Naive thymus-derived CD8-positive, alpha-beta T cell (primary cell): ENCODE results near the gene PMP22. TPM values are rescaled to one million over a fixed set of nuclear protein-coding genes. Genes with fewer than 3 reads are reported as not detected.
A peak's percentile ranks its signal among the peaks of the same experiment; 100 is the strongest.

Experiments used
- ATAC-seq, 2 donors: fragments of 150-1000 bp; cut with Tn5 transposase in 1 of 2; sonication (Bioruptor Pico), chemical (Tn5 transposase) in 1 of 2; 1 replicate in 1 of 2; 2 replicates in 1 of 2; pipeline ENCODE4 v1.10.0; 2021; ENCODE audit warnings: mild to moderate bottlenecking in 2 of 2, moderate library complexity in 2 of 2
- POLR2A ChIA-PET: fragments of 350-600 bp; sonication (Branson Sonifier 250); formaldehyde crosslinking; loops from one replicate; lab custom pipeline; 2021; ENCODE audit warnings: antibody characterized with exemption; lab: Charles Lee
- DNase-seq, 10 donors: peaks; one replicate each; pipeline versions ENCODE4 v3.0.0 to v3.0.0-alpha.2; 2020 to 2022
- H3K27ac Mint-ChIP-seq, 10 donors: one replicate each; pipeline ENCODE4 v1.8.0; 2020 to 2022; ENCODE audit warnings: mild to moderate bottlenecking in 10 of 10, mixed read lengths in 10 of 10, moderate library complexity in 4 of 10, inconsistent platforms in 1 of 10
- H3K27me3 Mint-ChIP-seq, 5 donors: one replicate each; pipeline ENCODE4 v1.8.0; 2021 to 2022; ENCODE audit warnings: mixed read lengths in 5 of 5
- H3K36me3 Mint-ChIP-seq, 3 donors: one replicate each; pipeline ENCODE4 v1.8.0; 2020 to 2022; ENCODE audit warnings: mixed read lengths in 3 of 3, mild to moderate bottlenecking in 2 of 3, inconsistent platforms in 1 of 3
- H3K4me1 Mint-ChIP-seq, 4 donors: one replicate each; pipeline ENCODE4 v1.8.0; 2021 to 2022; ENCODE audit warnings: mixed read lengths in 4 of 4
- H3K4me3 Mint-ChIP-seq, 10 donors: one replicate each; pipeline ENCODE4 v1.8.0; 2020 to 2022; ENCODE audit warnings: mild to moderate bottlenecking in 10 of 10, mixed read lengths in 10 of 10, moderate library complexity in 6 of 10, inconsistent platforms in 1 of 10
- H3K9me3 Mint-ChIP-seq, 9 donors: one replicate each; pipeline ENCODE4 v1.8.0; 2020 to 2022; ENCODE audit warnings: mixed read lengths in 9 of 9, mild to moderate bottlenecking in 3 of 9, inconsistent platforms in 1 of 9, moderate library complexity in 1 of 9
- polyA plus RNA-seq, 3 donors: library from polyadenylated mRNA; unstranded; fragments of 300-500 nt; fragmentation: Illumina TruSeq; gene quantifications; one replicate each; pipeline ENCODE4 v1.2.3, GENCODE V29; 2021
- total RNA-seq, 8 experiments: library from RNA in 2 of 8; stranded (reverse) in 2 of 8; gene quantifications; one replicate each; pipeline ENCODE4 v1.2.3 and lab custom pipeline; 2021 to 2026

PMP22 gene
- total and polyA plus RNA-seq, 5 experiments from 2014 or later: 0.27 TPM; not detected in 4

DNA sequence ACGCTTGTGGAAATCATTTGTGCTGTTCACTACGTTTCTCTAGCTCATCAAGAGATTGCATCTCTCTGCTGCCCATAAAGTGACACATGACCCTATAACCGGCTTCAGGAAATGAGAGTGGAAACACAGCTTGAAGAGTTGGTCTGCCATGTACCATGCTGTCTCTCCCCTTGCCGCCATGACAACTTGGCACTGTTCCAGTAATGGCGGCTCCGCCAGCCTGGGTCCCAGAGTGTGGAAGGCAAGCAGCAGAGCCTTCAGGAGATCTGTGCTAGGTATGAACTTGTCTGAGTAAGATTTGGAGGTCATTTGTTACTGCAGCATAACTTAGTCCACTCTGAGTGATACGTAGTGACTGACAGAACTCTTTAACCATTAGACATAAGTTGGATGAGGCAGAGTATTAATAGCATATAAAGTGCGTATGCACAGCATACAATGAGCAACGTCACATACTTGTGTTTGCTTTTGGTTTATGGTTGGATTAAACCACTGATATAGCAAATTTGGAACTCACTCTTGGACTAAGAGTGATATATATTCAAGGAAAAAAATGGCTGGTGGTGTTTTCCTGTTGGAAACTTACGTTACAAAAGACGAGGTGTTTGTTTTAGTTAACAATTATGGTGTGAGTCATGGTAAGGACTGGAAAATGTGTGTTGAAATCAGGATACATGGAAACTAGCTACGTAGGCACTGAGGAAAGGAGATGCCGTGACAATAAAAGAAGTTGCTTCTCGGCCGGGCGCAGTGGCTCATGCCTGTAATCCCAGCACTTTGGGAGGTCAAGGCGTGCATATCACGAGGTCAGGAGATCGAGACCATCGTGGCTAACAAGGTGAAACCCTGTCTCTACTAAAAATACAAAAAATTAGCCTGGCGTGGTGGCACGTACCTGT lies 24.4 kb upstream of the PMP22 start:
- Mint-ChIP-seq H3K27ac (no peak overlapping the region), H3K9me3 (no peaks in the 10 kb centered on the region), H3K4me1 (no peaks in the 10 kb centered on the region), H3K36me3 (no peaks in the 10 kb centered on the region), H3K27me3 (peaks cover 17 to 60% (median 41%) of the 10 kb centered on the region in 5 donors), H3K4me3 (no peak overlapping the region)
- no peak for ATAC-seq
- no peak for DNase-seq
- POLR2A ChIA-PET: no interaction called here

DNA sequence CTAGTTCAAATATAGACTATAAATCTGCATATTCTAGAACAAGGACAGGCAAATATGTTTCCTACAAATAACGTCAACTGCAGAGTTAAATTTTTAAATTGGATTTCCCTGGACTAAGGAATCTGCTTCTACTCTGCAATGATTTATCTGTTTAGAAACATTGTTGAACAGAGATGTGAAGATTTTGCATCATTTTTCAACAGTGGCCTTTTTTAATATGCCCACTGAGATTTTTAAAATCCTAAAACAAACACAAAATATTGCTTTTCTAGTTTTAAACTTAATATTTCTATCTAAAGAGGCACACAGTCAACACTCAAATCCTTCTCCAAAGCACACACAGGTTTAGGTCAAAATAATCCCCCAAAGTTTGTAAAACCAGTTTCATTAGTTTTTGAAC lies 23.7 kb upstream of the PMP22 start:
- H3K9me3 Mint-ChIP-seq: no peaks in the 10 kb centered on the region
- POLR2A ChIA-PET: no interaction called here
- ATAC-seq: no peak
- no peak overlapping the region for H3K27ac Mint-ChIP-seq
- DNase-seq: no peak
- no peak overlapping the region for H3K4me3 Mint-ChIP-seq
- no peaks in the 10 kb centered on the region for H3K36me3 Mint-ChIP-seq
- H3K27me3 Mint-ChIP-seq: peaks cover 16 to 67% (median 41%) of the 10 kb centered on the region in 5 donors
- no peaks in the 10 kb centered on the region for H3K4me1 Mint-ChIP-seq

DNA sequence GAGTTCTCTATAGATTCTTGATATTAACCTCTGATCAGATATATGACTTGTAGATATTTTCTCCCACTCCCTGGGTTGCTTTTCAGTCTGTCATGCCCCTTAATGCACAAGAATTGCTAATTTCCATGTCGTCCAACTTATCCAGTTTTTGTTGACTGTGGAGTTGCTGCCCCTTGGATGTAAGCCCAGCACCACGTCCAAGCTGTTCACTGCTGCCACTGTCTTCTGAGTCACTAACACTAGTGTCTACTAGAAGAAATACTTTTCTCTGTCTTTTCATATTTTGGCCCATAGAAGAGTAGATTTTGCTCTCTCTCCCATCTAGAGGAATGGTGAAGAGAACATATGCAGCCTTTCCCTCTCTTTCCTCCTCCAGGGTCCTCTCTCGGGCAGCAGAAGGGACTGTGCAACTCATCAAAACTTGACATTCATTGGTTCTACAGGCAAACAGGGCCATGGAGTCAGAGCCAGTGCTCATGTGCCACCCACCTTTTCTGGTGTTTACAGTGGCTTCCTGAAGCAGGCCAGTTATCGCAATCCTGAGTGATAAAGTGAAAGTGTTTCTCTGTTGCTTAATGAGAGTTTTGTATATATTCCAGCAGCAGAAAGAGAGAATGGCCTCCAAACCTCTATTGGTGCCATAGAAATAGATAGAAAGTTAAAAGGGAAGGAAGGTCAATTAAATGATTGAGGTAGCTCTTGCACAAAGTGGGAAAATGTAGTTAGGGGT lies 22.6 kb upstream of the PMP22 start:
- Mint-ChIP-seq H3K27me3 (peaks cover 19 to 67% (median 44%) of the 10 kb centered on the region in 5 donors), H3K36me3 (no peaks in the 10 kb centered on the region), H3K4me1 (no peaks in the 10 kb centered on the region), H3K9me3 (peaks cover 0 to 11% (median under 1%) of the 10 kb centered on the region in 9 donors), H3K4me3 (no peak overlapping the region), H3K27ac (peak overlapping the region in 1 of 10 donors; percentile 79)
- no peak for ATAC-seq
- POLR2A ChIA-PET: no interaction called here
- DNase-seq: no peak

DNA sequence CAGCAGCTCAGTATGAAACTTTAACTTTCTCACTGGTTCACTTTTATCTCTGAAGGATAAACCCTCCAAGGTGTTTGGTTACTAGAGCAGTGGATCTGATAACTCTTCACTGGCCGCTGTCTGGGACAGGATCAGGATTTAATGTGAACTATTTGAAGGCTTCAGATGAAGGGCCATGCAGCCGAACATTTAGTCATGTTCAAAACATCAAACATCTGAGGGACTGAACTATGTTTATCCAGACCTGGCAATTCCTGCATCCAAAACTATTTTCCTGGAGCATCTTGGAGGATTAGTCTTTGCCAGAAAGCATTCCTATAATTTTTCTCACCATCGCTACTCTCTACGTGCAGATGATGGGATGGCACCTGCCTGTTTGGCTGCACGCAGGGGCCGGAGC lies 20.3 kb upstream of the PMP22 start:
- Mint-ChIP-seq H3K27me3 (peaks cover 19 to 75% (median 41%) of the 10 kb centered on the region in 5 donors), H3K36me3 (no peaks in the 10 kb centered on the region), H3K4me3 (no peak overlapping the region), H3K27ac (peak overlapping the region in 1 of 10 donors; percentile 53), H3K9me3 (peaks cover 0 to 17% (median 3%) of the 10 kb centered on the region in 9 donors), H3K4me1 (no peaks in the 10 kb centered on the region)
- DNase-seq: no peak
- ATAC-seq: no peak
- POLR2A ChIA-PET: no interaction called here

DNA sequence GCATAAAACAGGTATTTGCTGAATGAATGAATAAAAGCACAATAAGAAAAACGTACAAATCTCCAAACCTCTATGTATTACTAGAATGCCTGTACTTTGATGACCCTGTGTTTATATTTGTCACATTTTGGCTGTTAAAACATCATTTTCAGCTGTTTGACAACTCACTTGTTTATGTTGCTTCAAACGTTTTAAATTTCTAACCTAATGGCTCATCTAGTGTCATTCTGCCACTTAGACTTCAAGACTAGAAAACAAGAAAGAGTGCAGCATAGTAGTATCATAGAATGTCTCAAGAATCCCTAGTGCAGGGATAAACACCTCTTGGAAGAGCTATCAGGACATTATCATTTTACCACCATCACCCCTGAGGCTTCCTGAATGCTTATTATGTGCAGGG lies 19.4 kb upstream of the PMP22 start:
- Mint-ChIP-seq H3K27me3 (peaks cover 17 to 68% (median 38%) of the 10 kb centered on the region in 5 donors), H3K4me1 (no peaks in the 10 kb centered on the region), H3K4me3 (no peak overlapping the region), H3K9me3 (peaks cover 0 to 17% (median 3%) of the 10 kb centered on the region in 9 donors), H3K27ac (peak overlapping the region in 1 of 10 donors; percentile 19), H3K36me3 (no peaks in the 10 kb centered on the region)
- POLR2A ChIA-PET: no interaction called here
- DNase-seq (no peak), ATAC-seq (no peak)

DNA sequence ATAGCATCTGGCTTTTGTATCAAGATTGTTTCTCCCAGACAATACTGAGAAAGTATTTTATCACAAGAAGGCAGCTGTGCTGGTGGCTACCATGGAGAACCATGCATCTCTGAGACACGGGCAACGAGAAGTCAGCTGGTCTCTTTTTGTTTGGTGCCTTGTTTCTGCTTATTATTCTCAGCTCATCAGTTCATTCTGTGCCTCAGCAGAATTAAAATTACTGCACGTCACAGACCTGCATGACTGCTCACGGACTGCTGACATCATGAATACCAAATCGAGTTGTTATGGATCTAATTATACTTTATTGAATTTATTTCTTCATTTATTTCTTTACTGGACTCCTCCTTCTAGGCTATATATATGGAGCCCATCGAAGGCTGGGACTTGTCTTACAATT lies 19.0 kb upstream of the PMP22 start:
- Mint-ChIP-seq H3K4me3 (no peak overlapping the region), H3K9me3 (peaks cover 0 to 17% (median 3%) of the 10 kb centered on the region in 9 donors), H3K27ac (no peak overlapping the region), H3K36me3 (no peaks in the 10 kb centered on the region), H3K4me1 (no peaks in the 10 kb centered on the region), H3K27me3 (peaks cover 20 to 64% (median 38%) of the 10 kb centered on the region in 5 donors)
- ATAC-seq (no peak), DNase-seq (no peak)
- POLR2A ChIA-PET: no interaction called here

DNA sequence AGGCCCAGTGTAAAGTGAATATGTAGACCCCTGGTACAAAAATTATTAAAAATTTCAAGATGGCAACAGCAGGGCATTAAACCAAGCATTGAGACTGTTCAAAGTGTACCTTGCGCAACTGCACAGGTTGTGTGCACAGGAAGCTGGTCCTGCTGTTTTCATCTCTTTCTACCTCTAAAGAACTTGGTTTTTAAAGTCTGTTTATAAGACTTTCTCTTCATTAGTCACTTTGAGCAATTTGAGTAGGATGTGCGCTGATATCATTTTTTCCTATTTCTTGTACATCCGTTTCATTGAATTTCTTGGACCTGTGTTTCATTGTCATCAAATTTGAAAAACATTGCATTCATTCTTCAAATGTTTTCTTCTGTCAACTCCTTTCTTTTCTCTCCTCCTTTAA lies 16.8 kb upstream of the PMP22 start:
- H3K36me3 Mint-ChIP-seq: no peaks in the 10 kb centered on the region
- DNase-seq (no peak), ATAC-seq (no peak)
- H3K27me3 Mint-ChIP-seq: peaks cover 16 to 57% (median 37%) of the 10 kb centered on the region in 5 donors
- POLR2A ChIA-PET: no interaction called here
- no peaks in the 10 kb centered on the region for H3K4me1 Mint-ChIP-seq
- no peak overlapping the region for H3K27ac Mint-ChIP-seq
- peaks cover 0 to 17% (median 3%) of the 10 kb centered on the region in 9 donors for H3K9me3 Mint-ChIP-seq
- no peak overlapping the region for H3K4me3 Mint-ChIP-seq

DNA sequence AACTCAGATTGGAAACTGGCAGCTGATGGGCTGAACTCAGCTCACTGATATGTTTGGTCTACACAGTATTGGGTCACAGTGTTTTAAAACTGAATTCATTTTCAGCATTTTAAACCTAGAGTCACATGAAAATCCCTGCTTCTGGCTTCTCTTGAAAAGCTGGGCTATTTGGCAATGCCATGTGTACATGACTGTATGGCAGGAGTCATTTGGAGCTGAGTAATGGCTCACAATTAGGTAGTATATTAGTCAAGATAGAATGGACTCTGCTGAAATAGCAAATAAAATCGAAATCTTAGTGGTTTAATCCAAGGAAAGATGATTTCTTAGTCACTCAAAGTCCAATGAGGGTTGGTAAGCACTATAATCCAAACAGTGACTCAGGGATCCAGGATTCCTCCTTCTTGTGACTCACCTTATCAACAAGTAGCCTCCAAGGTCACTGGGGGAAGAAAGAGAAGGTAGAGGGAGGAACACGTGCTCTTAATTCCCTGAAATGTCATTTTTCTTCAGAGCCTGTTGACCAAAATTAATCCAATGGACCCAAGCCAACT lies 13.9 kb upstream of the PMP22 start:
- POLR2A ChIA-PET: no interaction called here
- Mint-ChIP-seq H3K4me3 (no peak overlapping the region), H3K36me3 (peaks cover 0 to 2% (median 0%) of the 10 kb centered on the region in 3 donors), H3K27me3 (peaks cover 12 to 49% (median 33%) of the 10 kb centered on the region in 5 donors), H3K27ac (no peak overlapping the region), H3K4me1 (no peaks in the 10 kb centered on the region), H3K9me3 (peaks cover 0 to 37% (median 9%) of the 10 kb centered on the region in 9 donors)
- ATAC-seq (no peak), DNase-seq (no peak)

DNA sequence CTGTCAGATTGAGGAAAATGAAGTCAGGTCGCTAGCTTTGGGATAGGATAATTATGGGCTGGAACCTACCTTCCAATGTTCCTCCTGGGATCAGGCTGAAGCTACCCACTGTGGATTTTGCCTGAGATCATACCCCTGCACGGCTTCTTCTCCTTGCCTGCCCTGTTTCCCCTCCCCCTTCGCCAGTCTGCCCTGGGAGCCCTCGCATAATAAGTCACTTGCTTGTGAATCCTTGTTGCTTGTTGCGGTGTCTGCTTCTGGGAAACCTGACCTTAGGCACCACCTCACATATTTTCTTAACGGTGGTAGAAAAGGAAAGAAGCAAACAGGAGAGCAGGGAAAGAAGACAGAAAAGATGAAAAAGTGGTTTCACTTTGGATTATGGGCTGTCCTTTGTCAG lies 13.3 kb upstream of the PMP22 start:
- no peaks in the 10 kb centered on the region for H3K4me1 Mint-ChIP-seq
- peaks cover 0 to 39% (median 6%) of the 10 kb centered on the region in 9 donors for H3K9me3 Mint-ChIP-seq
- no peak for DNase-seq
- H3K4me3 Mint-ChIP-seq: no peak overlapping the region
- H3K27me3 Mint-ChIP-seq: peaks cover 12 to 43% (median 30%) of the 10 kb centered on the region in 5 donors
- no peak for ATAC-seq
- POLR2A ChIA-PET: no interaction called here
- peaks cover 0 to 2% (median 0%) of the 10 kb centered on the region in 3 donors for H3K36me3 Mint-ChIP-seq
- H3K27ac Mint-ChIP-seq: no peak overlapping the region

DNA sequence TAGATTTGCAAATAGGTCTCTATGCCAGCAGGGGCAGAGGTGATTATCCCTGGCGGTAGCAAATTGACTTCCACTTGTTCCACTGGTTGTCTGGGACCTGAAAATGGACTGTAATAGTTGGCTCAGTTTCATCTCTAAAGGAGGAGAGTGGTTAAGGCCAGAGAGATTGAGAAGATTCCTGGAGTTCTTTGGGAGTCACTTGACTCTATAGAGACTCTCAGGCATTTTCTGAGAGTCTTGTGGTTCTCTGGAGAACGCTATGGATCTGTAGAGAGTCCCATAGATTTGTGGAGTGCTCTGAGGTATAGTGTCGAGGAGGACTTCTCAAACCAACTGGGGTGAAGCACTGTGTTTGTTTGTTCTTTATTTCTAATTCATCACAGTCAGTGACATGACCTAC lies 8.9 kb upstream of the PMP22 start:
- POLR2A ChIA-PET: no interaction called here
- H3K27ac Mint-ChIP-seq: no peak overlapping the region
- peaks cover 0 to 2% (median 0%) of the 10 kb centered on the region in 4 donors for H3K4me1 Mint-ChIP-seq
- H3K9me3 Mint-ChIP-seq: peaks cover 0 to 26% (median 4%) of the 10 kb centered on the region in 9 donors
- ATAC-seq (no peak), DNase-seq (no peak)
- H3K27me3 Mint-ChIP-seq: peaks cover 3 to 26% (median 14%) of the 10 kb centered on the region in 5 donors
- peaks cover 0 to 2% (median 0%) of the 10 kb centered on the region in 3 donors for H3K36me3 Mint-ChIP-seq
- no peak overlapping the region for H3K4me3 Mint-ChIP-seq

DNA sequence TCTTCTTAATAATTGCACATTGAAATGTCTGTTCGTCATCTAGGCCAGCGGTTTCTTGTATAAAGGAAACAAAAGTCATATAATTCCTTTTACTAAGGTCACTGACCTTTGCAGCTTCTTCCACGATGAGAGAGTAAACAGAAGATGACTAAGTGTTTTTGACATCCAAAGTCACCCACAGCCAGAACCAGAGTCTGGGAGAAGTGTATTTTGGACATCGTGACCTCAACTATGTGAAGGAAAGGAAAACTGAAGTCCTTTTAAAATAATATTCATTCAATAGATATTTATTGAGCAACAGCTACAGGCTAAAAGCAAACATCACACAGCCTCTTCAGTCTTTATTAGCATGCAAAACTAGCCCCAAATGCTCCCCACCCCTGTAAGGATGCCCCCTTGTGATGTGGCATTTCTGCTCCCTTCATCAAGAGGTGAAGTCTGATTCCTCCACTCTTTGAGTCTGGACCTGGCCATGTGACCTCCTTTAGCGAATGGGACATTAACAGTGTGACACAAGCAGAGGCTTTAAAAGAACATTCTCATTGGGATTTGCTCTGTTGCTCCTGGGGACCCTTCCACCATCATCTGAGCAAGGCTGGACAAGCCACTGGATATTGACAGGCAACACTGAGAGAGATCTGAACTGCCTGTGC lies 8.1 kb upstream of the PMP22 start:
- Mint-ChIP-seq H3K27ac (no peak overlapping the region), H3K4me3 (no peak overlapping the region), H3K36me3 (peaks cover 0 to 2% (median 0%) of the 10 kb centered on the region in 3 donors), H3K9me3 (peaks cover 0 to 26% (median 4%) of the 10 kb centered on the region in 9 donors), H3K27me3 (peaks cover 1 to 21% (median 14%) of the 10 kb centered on the region in 5 donors), H3K4me1 (peaks cover 0 to 2% (median 0%) of the 10 kb centered on the region in 4 donors)
- DNase-seq (no peak), ATAC-seq (no peak)
- POLR2A ChIA-PET: no interaction called here

DNA sequence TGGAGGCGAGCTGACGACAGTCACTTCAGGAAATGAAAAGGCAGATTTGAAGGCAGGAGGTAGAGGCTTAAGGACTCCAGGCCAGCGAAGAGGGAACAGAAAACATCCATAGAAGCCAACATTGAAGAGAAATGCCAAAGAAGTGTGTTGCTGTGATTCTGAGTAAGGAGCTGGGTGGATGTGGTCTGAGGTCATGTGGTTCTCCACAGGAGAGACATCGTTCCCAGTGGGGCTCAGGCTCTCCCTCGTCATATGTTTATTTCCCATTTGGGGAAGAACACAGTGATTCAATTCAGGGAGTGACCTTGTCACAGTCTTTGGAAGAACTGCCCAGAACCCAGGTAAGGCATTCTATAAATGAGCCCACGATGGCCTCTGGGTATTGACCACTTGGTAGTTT lies 6.6 kb upstream of the PMP22 start:
- ATAC-seq: no peak
- H3K27me3 Mint-ChIP-seq: peaks cover 5 to 24% (median 20%) of the 10 kb centered on the region in 5 donors
- H3K9me3 Mint-ChIP-seq: peaks cover 0 to 25% (median 4%) of the 10 kb centered on the region in 9 donors
- no peak overlapping the region for H3K27ac Mint-ChIP-seq
- no peak for DNase-seq
- POLR2A ChIA-PET: no interaction called here
- H3K36me3 Mint-ChIP-seq: peaks cover 0 to 2% (median 0%) of the 10 kb centered on the region in 3 donors
- peaks cover 0 to 2% (median 0%) of the 10 kb centered on the region in 4 donors for H3K4me1 Mint-ChIP-seq
- H3K4me3 Mint-ChIP-seq: no peak overlapping the region
